ENCODE results near the gene SINHCAF. TPM values are rescaled to one million over a fixed set of nuclear protein-coding genes. Genes with fewer than 3 reads are reported as not detected.

SINHCAF gene
- polyA plus RNA-seq, 1 donor from 2014 or later = 80.5 TPM

DNA sequence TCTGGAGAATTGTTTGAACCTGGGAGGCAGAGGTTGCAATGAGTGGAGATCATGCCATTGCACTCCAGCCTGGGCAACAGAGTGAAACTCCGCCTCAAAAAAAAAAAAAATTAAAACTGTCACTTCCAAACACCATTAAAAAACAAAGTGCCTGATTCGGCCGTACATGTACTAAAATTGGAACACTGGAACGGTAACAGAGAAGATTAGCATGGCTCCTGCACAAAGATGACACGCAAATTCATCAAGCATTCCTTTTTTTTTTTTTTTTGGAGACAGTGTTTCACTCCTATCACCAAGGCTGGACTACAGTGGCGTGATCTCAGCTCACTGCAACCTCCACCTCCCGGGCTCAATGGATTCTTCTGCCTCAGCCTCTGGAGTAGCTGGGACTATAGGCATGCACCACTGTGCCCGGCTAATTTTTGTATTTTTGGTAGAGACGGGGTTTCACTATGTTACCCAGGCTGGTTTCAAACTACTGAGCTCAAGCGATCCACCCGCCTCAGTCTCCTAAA, 40.2 kb upstream of the SINHCAF start:
- no peak overlapping the region for H3K4me2 ChIP-seq (ENCODE audit: low read length)
- no peaks in the 10 kb centered on the region for H3K79me2 ChIP-seq (replicated peaks; ENCODE audit: insufficient read depth, low read length)
- TF ChIP-seq MXI1 (conservative IDR thresholded peaks at IDR 0.05; ENCODE audit: poor library complexity, severe bottlenecking) (no peak), EZH2 (IDR thresholded peaks at IDR 0.05; ENCODE audit: borderline replicate concordance, insufficient read depth, low read length, poor library complexity, severe bottlenecking) (no peak), POLR2AphosphoS5 (IDR thresholded peaks at IDR 0.05) (no peak), SMC3 (conservative IDR thresholded peaks at IDR 0.05; ENCODE audit: poor library complexity) (no peak), EP300 (conservative IDR thresholded peaks at IDR 0.05; ENCODE audit: poor library complexity, severe bottlenecking) (no peak), TAF1 (IDR thresholded peaks at IDR 0.05; ENCODE audit: low read depth) (no peak), RAD21 (conservative IDR thresholded peaks at IDR 0.05) (no peak)
- TF ChIP-seq, protein P1, sequence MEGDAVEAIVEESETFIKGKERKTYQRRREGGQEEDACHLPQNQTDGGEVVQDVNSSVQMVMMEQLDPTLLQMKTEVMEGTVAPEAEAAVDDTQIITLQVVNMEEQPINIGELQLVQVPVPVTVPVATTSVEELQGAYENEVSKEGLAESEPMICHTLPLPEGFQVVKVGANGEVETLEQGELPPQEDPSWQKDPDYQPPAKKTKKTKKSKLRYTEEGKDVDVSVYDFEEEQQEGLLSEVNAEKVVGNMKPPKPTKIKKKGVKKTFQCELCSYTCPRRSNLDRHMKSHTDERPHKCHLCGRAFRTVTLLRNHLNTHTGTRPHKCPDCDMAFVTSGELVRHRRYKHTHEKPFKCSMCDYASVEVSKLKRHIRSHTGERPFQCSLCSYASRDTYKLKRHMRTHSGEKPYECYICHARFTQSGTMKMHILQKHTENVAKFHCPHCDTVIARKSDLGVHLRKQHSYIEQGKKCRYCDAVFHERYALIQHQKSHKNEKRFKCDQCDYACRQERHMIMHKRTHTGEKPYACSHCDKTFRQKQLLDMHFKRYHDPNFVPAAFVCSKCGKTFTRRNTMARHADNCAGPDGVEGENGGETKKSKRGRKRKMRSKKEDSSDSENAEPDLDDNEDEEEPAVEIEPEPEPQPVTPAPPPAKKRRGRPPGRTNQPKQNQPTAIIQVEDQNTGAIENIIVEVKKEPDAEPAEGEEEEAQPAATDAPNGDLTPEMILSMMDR (IDR thresholded peaks at IDR 0.05; ENCODE audit: poor library complexity, severe bottlenecking) = no peak
- TF ChIP-seq, protein P2, sequence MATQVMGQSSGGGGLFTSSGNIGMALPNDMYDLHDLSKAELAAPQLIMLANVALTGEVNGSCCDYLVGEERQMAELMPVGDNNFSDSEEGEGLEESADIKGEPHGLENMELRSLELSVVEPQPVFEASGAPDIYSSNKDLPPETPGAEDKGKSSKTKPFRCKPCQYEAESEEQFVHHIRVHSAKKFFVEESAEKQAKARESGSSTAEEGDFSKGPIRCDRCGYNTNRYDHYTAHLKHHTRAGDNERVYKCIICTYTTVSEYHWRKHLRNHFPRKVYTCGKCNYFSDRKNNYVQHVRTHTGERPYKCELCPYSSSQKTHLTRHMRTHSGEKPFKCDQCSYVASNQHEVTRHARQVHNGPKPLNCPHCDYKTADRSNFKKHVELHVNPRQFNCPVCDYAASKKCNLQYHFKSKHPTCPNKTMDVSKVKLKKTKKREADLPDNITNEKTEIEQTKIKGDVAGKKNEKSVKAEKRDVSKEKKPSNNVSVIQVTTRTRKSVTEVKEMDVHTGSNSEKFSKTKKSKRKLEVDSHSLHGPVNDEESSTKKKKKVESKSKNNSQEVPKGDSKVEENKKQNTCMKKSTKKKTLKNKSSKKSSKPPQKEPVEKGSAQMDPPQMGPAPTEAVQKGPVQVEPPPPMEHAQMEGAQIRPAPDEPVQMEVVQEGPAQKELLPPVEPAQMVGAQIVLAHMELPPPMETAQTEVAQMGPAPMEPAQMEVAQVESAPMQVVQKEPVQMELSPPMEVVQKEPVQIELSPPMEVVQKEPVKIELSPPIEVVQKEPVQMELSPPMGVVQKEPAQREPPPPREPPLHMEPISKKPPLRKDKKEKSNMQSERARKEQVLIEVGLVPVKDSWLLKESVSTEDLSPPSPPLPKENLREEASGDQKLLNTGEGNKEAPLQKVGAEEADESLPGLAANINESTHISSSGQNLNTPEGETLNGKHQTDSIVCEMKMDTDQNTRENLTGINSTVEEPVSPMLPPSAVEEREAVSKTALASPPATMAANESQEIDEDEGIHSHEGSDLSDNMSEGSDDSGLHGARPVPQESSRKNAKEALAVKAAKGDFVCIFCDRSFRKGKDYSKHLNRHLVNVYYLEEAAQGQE (IDR thresholded peaks at IDR 0.05; ENCODE audit: borderline replicate concordance) = no peak
- no peaks in the 10 kb centered on the region for H4K20me1 ChIP-seq (ENCODE audit: insufficient read depth)
- no peaks in the 10 kb centered on the region for H3K27me3 ChIP-seq (ENCODE audit: insufficient read depth, low read depth, low read length)
- no peak overlapping the region for H3K9ac ChIP-seq (ENCODE audit: low read length)
- no peaks in the 10 kb centered on the region for H3K36me3 ChIP-seq (ENCODE audit: insufficient read depth, low read length)
- no peak overlapping the region for H3K4me3 ChIP-seq (ENCODE audit: low read length)
- no peak overlapping the region for H2AFZ ChIP-seq (ENCODE audit: low read depth, low read length)
- H3F3A ChIP-seq (ENCODE audit: insufficient read depth, low read length, poor library complexity, severe bottlenecking) = no peaks in the 10 kb centered on the region
- H3K27ac ChIP-seq (ENCODE audit: low read length) = no peak overlapping the region
- H3K9me3 ChIP-seq (ENCODE audit: low read length) = no peaks in the 10 kb centered on the region
- no peaks in the 10 kb centered on the region for H3K9me2 ChIP-seq (ENCODE audit: insufficient read depth, low read length)

DNA sequence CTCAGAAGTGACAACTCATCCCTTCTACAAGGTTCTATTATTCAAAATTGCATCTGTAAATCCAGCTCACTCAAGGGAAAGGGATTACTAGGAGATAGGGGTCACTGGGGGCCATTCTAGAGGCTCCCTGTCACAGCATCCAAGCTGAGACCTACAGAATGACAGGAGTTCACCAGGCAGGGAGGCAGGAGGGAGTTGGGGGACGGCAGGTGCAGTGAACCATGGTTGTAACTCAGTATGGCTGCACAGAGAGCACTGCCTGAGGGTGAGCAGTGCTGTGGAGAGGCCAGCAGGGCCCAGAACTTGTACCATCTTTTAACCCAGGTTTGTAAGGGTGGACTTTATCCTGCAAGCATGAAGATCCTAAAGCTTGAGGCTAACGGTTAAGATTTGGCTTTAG, 37.9 kb upstream of the SINHCAF start:
- Histone ChIP-seq H3K79me2 (replicated peaks; ENCODE audit: insufficient read depth, low read length) (no peaks in the 10 kb centered on the region), H3F3A (ENCODE audit: insufficient read depth, low read length, poor library complexity, severe bottlenecking) (no peaks in the 10 kb centered on the region), H3K27ac (ENCODE audit: low read length) (no peak overlapping the region), H3K4me3 (ENCODE audit: low read length) (no peak overlapping the region), H3K9me3 (ENCODE audit: low read length) (no peaks in the 10 kb centered on the region), H3K4me2 (ENCODE audit: low read length) (no peak overlapping the region), H3K36me3 (ENCODE audit: insufficient read depth, low read length) (no peaks in the 10 kb centered on the region), H2AFZ (ENCODE audit: low read depth, low read length) (no peak overlapping the region), H4K20me1 (ENCODE audit: insufficient read depth) (no peaks in the 10 kb centered on the region), H3K9me2 (ENCODE audit: insufficient read depth, low read length) (no peaks in the 10 kb centered on the region), H3K27me3 (ENCODE audit: insufficient read depth, low read depth, low read length) (no peaks in the 10 kb centered on the region), H3K9ac (ENCODE audit: low read length) (no peak overlapping the region)
- TF ChIP-seq, protein P1 (IDR thresholded peaks at IDR 0.05; ENCODE audit: poor library complexity, severe bottlenecking) = no peak
- TF ChIP-seq SMC3 (conservative IDR thresholded peaks at IDR 0.05; ENCODE audit: poor library complexity) (no peak), EZH2 (IDR thresholded peaks at IDR 0.05; ENCODE audit: borderline replicate concordance, insufficient read depth, low read length, poor library complexity, severe bottlenecking) (no peak), POLR2AphosphoS5 (IDR thresholded peaks at IDR 0.05) (no peak), EP300 (conservative IDR thresholded peaks at IDR 0.05; ENCODE audit: poor library complexity, severe bottlenecking) (no peak), TAF1 (IDR thresholded peaks at IDR 0.05; ENCODE audit: low read depth) (no peak), RAD21 (conservative IDR thresholded peaks at IDR 0.05) (no peak), MXI1 (conservative IDR thresholded peaks at IDR 0.05; ENCODE audit: poor library complexity, severe bottlenecking) (no peak)
- TF ChIP-seq, protein P2 (IDR thresholded peaks at IDR 0.05; ENCODE audit: borderline replicate concordance) = no peak

Measured in neural cell (in vitro differentiated cells).